GM19397 (cell line): Measurements from ENCODE around the gene DOCK4.
"Not testable (repeated sequence)": the region's sequence is repeated elsewhere in the genome, so short reads cannot be mapped to it uniquely, and the experiment has no call there.

Experiments used
- ATAC-seq: cut with Tn5 transposase; IDR thresholded peaks from one replicate; pipeline ENCODE4 v1.9.1; 2021; ENCODE audit warnings: mild to moderate bottlenecking, moderate library complexity; ENCODE audit not compliant: unreplicated experiment

Gene DOCK4

GRCh38 chr7:112136271-112137008 is 69.8 kb downstream of the DOCK4 start:
- ATAC-seq = no peak

- ATAC-seq = no peak
Measured at GRCh38 chr7:112135815-112136214, 70.4 kb downstream of the DOCK4 start.

GRCh38 chr7:112134039-112134438 is 72.2 kb downstream of the DOCK4 start:
- no peak for ATAC-seq

GRCh38 chr7:112133328-112133727 is 72.9 kb downstream of the DOCK4 start:
- ATAC-seq = no peak

- no peak for ATAC-seq
Measured at GRCh38 chr7:112132051-112132694, 74.0 kb downstream of the DOCK4 start.

- no peak for ATAC-seq
Measured at GRCh38 chr7:112130729-112131410, 75.3 kb downstream of the DOCK4 start.

GRCh38 chr7:112129655-112130323 is 76.4 kb downstream of the DOCK4 start:
- no peak for ATAC-seq

GRCh38 chr7:112128461-112129425 is 77.5 kb downstream of the DOCK4 start:
- not testable (repeated sequence) for ATAC-seq

- not testable (repeated sequence) for ATAC-seq
Measured at GRCh38 chr7:112128041-112128440, 78.2 kb downstream of the DOCK4 start.

GRCh38 chr7:112125250-112125649 is 80.9 kb downstream of the DOCK4 start:
- no peak for ATAC-seq

- no peak for ATAC-seq
Measured at GRCh38 chr7:112124061-112124766, 82.0 kb downstream of the DOCK4 start.

GRCh38 chr7:112122798-112123197 is 83.4 kb downstream of the DOCK4 start:
- no peak for ATAC-seq

GRCh38 chr7:112122144-112122543 is 84.1 kb downstream of the DOCK4 start:
- no peak for ATAC-seq

GRCh38 chr7:112121318-112121717 is 84.9 kb downstream of the DOCK4 start:
- no peak for ATAC-seq

- ATAC-seq = no peak
Measured at GRCh38 chr7:112120696-112121217, 85.4 kb downstream of the DOCK4 start.

GRCh38 chr7:112118581-112119566 is 87.3 kb downstream of the DOCK4 start:
- ATAC-seq = no peak

- no peak for ATAC-seq
Measured at GRCh38 chr7:112116894-112117293, 89.3 kb downstream of the DOCK4 start.

GRCh38 chr7:112116358-112116757 is 89.8 kb downstream of the DOCK4 start:
- ATAC-seq = no peak
